Measurements from ENCODE around the gene SACS.
"Not testable (repeated sequence)": the region's sequence is repeated elsewhere in the genome, so short reads cannot be mapped to it uniquely, and the experiment has no call there.

The SACS gene

GRCh38 chr13:23401156-23401555, 32.3 kb downstream of the SACS start:
- not testable (repeated sequence) for H3K27me3 Mint-ChIP-seq

GRCh38 chr13:23399347-23399746, 34.2 kb downstream of the SACS start:
- no peak overlapping the region for H3K4me3 Mint-ChIP-seq
- peaks cover 12% of the 10 kb centered on the region for H3K9me3 Mint-ChIP-seq (ENCODE audit: low read depth)
- H3K27me3 Mint-ChIP-seq = peaks cover 2% of the 10 kb centered on the region
- peaks cover 2% of the 10 kb centered on the region for H3K36me3 Mint-ChIP-seq
- H3K4me1 Mint-ChIP-seq (ENCODE audit: low read depth) = no peaks in the 10 kb centered on the region
- H3K27ac Mint-ChIP-seq = no peak overlapping the region

More at GRCh38 chr13:23401156-23401555, 32.3 kb downstream of the SACS start:
- not testable (repeated sequence) for H3K36me3 Mint-ChIP-seq; H3K4me3 Mint-ChIP-seq; H3K4me1 Mint-ChIP-seq (ENCODE audit: low read depth); H3K27ac Mint-ChIP-seq
- H3K9me3 Mint-ChIP-seq (ENCODE audit: low read depth) = peaks cover 12% of the 10 kb centered on the region

- peaks cover 9% of the 10 kb centered on the region for H3K9me3 Mint-ChIP-seq (ENCODE audit: low read depth)
- no peaks in the 10 kb centered on the region for H3K4me1 Mint-ChIP-seq (ENCODE audit: low read depth)
- H3K27me3 Mint-ChIP-seq = peaks cover 4% of the 10 kb centered on the region
- H3K4me3 Mint-ChIP-seq = no peak overlapping the region
- no peak overlapping the region for H3K27ac Mint-ChIP-seq
- H3K36me3 Mint-ChIP-seq = peaks cover 2% of the 10 kb centered on the region
Observed at GRCh38 chr13:23394821-23395220, 38.7 kb downstream of the SACS start.

GRCh38 chr13:23392925-23393645, 40.4 kb downstream of the SACS start:
- Mint-ChIP-seq H3K9me3 (ENCODE audit: low read depth) (no peaks in the 10 kb centered on the region), H3K27ac (no peak overlapping the region), H3K4me3 (no peak overlapping the region), H3K36me3 (no peaks in the 10 kb centered on the region), H3K27me3 (peaks cover 4% of the 10 kb centered on the region), H3K4me1 (ENCODE audit: low read depth) (no peaks in the 10 kb centered on the region)

GRCh38 chr13:23392313-23392712, 41.2 kb downstream of the SACS start:
- H3K27me3 Mint-ChIP-seq = peaks cover 6% of the 10 kb centered on the region
- no peaks in the 10 kb centered on the region for H3K9me3 Mint-ChIP-seq (ENCODE audit: low read depth)
- H3K4me1 Mint-ChIP-seq (ENCODE audit: low read depth) = no peaks in the 10 kb centered on the region
- no peak overlapping the region for H3K4me3 Mint-ChIP-seq
- H3K27ac Mint-ChIP-seq = no peak overlapping the region
- H3K36me3 Mint-ChIP-seq = no peaks in the 10 kb centered on the region

- H3K27ac Mint-ChIP-seq = no peak overlapping the region
- H3K36me3 Mint-ChIP-seq = no peaks in the 10 kb centered on the region
- peaks cover 1% of the 10 kb centered on the region for H3K4me1 Mint-ChIP-seq (ENCODE audit: low read depth)
- H3K9me3 Mint-ChIP-seq (ENCODE audit: low read depth) = no peaks in the 10 kb centered on the region
- no peak overlapping the region for H3K4me3 Mint-ChIP-seq
- H3K27me3 Mint-ChIP-seq = peaks cover 6% of the 10 kb centered on the region
Observed at GRCh38 chr13:23391752-23392151, 41.8 kb downstream of the SACS start.

GRCh38 chr13:23386533-23386932, 47.0 kb downstream of the SACS start:
- peaks cover 2% of the 10 kb centered on the region for H3K27me3 Mint-ChIP-seq
- H3K4me3 Mint-ChIP-seq = peak overlapping the region; percentile 2
- H3K9me3 Mint-ChIP-seq (ENCODE audit: low read depth) = no peaks in the 10 kb centered on the region
- H3K27ac Mint-ChIP-seq = peak overlapping the region; percentile 37
- peaks cover 25% of the 10 kb centered on the region for H3K4me1 Mint-ChIP-seq (ENCODE audit: low read depth)
- H3K36me3 Mint-ChIP-seq = peaks cover 3% of the 10 kb centered on the region

GRCh38 chr13:23385931-23386330, 47.6 kb downstream of the SACS start:
- H3K36me3 Mint-ChIP-seq = peaks cover 3% of the 10 kb centered on the region
- H3K4me3 Mint-ChIP-seq = no peak overlapping the region
- H3K27me3 Mint-ChIP-seq = peaks cover 2% of the 10 kb centered on the region
- H3K27ac Mint-ChIP-seq = peak overlapping the region; percentile 37
- H3K9me3 Mint-ChIP-seq (ENCODE audit: low read depth) = no peaks in the 10 kb centered on the region
- peaks cover 25% of the 10 kb centered on the region for H3K4me1 Mint-ChIP-seq (ENCODE audit: low read depth)

GRCh38 chr13:23384111-23384510, 49.4 kb downstream of the SACS start:
- H3K4me3 Mint-ChIP-seq = no peak overlapping the region
- no peaks in the 10 kb centered on the region for H3K9me3 Mint-ChIP-seq (ENCODE audit: low read depth)
- no peak overlapping the region for H3K27ac Mint-ChIP-seq
- peaks cover 37% of the 10 kb centered on the region for H3K4me1 Mint-ChIP-seq (ENCODE audit: low read depth)
- peaks cover 2% of the 10 kb centered on the region for H3K27me3 Mint-ChIP-seq
- peaks cover 3% of the 10 kb centered on the region for H3K36me3 Mint-ChIP-seq

GRCh38 chr13:23383151-23383550, 50.4 kb downstream of the SACS start:
- Mint-ChIP-seq H3K9me3 (ENCODE audit: low read depth) (no peaks in the 10 kb centered on the region), H3K4me3 (no peak overlapping the region), H3K27ac (no peak overlapping the region), H3K36me3 (peaks cover 3% of the 10 kb centered on the region), H3K4me1 (ENCODE audit: low read depth) (peaks cover 47% of the 10 kb centered on the region), H3K27me3 (peaks cover 2% of the 10 kb centered on the region)

GRCh38 chr13:23381866-23382265, 51.6 kb downstream of the SACS start:
- Mint-ChIP-seq H3K36me3 (peaks cover 3% of the 10 kb centered on the region), H3K9me3 (ENCODE audit: low read depth) (no peaks in the 10 kb centered on the region), H3K27ac (no peak overlapping the region), H3K4me3 (no peak overlapping the region), H3K4me1 (ENCODE audit: low read depth) (peaks cover 59% of the 10 kb centered on the region), H3K27me3 (no peaks in the 10 kb centered on the region)

- H3K9me3 Mint-ChIP-seq (ENCODE audit: low read depth) = no peaks in the 10 kb centered on the region
- peaks cover 62% of the 10 kb centered on the region for H3K4me1 Mint-ChIP-seq (ENCODE audit: low read depth)
- H3K27me3 Mint-ChIP-seq = no peaks in the 10 kb centered on the region
- no peak overlapping the region for H3K4me3 Mint-ChIP-seq
- H3K36me3 Mint-ChIP-seq = peaks cover 3% of the 10 kb centered on the region
- no peak overlapping the region for H3K27ac Mint-ChIP-seq
Observed at GRCh38 chr13:23380534-23380933, 53.0 kb downstream of the SACS start.

- peak overlapping the region; percentile 61 for H3K27ac Mint-ChIP-seq
Observed at GRCh38 chr13:23377983-23378632, 55.4 kb downstream of the SACS start.

GRCh38 chr13:23377579-23377978, 55.9 kb downstream of the SACS start:
- Mint-ChIP-seq H3K4me3 (no peak overlapping the region), H3K27ac (peak overlapping the region; percentile 61), H3K27me3 (no peaks in the 10 kb centered on the region), H3K9me3 (ENCODE audit: low read depth) (no peaks in the 10 kb centered on the region), H3K4me1 (ENCODE audit: low read depth) (peaks cover 64% of the 10 kb centered on the region), H3K36me3 (peaks cover 4% of the 10 kb centered on the region)

More at GRCh38 chr13:23377983-23378632, 55.4 kb downstream of the SACS start:
- no peaks in the 10 kb centered on the region for H3K27me3 Mint-ChIP-seq
- peak overlapping the region; percentile 57 for H3K4me3 Mint-ChIP-seq
- no peaks in the 10 kb centered on the region for H3K9me3 Mint-ChIP-seq (ENCODE audit: low read depth)
- H3K36me3 Mint-ChIP-seq = peaks cover under 1% of the 10 kb centered on the region
- peaks cover 59% of the 10 kb centered on the region for H3K4me1 Mint-ChIP-seq (ENCODE audit: low read depth)

- H3K4me1 Mint-ChIP-seq (ENCODE audit: low read depth) = peaks cover 75% of the 10 kb centered on the region
- H3K36me3 Mint-ChIP-seq = peaks cover 14% of the 10 kb centered on the region
- peak overlapping the region; percentile 76 for H3K27ac Mint-ChIP-seq
- no peaks in the 10 kb centered on the region for H3K27me3 Mint-ChIP-seq
- peak overlapping the region; percentile 86 for H3K4me3 Mint-ChIP-seq
- no peaks in the 10 kb centered on the region for H3K9me3 Mint-ChIP-seq (ENCODE audit: low read depth)
Observed at GRCh38 chr13:23375001-23375971, 58.2 kb downstream of the SACS start.

Data from activated naive CD8-positive, alpha-beta T cell (primary cell).